Epithelial cell of esophagus (primary cell): ENCODE data around the gene OR10H4.
"Not testable (repeated sequence)": the region's sequence is repeated elsewhere in the genome, so short reads cannot be mapped to it uniquely, and the experiment has no call there.

Experiments used
- DNase-seq: peaks from one replicate; pipeline ENCODE4 v3.0.0; 2010; ENCODE audit warnings: low read depth
- H3K4me3 ChIP-seq: 2 replicates; pipeline ENCODE4 v1.5.1; 2011; ENCODE audit warnings: mild to moderate bottlenecking, low read length, control low read depth
- CTCF ChIP-seq: IDR thresholded peaks from 2 replicates; pipeline ENCODE4 v1.5.1; 2011; ENCODE audit warnings: low read depth, mild to moderate bottlenecking, low read length, control low read depth, inconsistent platforms; ENCODE audit not compliant: insufficient read depth; ENCODE audit errors: missing control alignments

OR10H4 gene

GRCh38 chr19:15948223-15949058, at the start of gene OR10H4:
OR10H4 (plus strand) TSS chr19:15949008; CDS start chr19:15949008, 0 bp downstream.
- DNase-seq, result no peak
- H3K4me3 ChIP-seq, result no peak within 1 kb of the TSS
- no peak for TF ChIP-seq CTCF

GRCh38 chr19:15899561-15899960, 49.2 kb upstream of the OR10H4 start:
- H3K4me3 ChIP-seq, DNase-seq: not testable (repeated sequence)

GRCh38 chr19:15900032-15900431, 48.8 kb upstream of the OR10H4 start:
- not testable (repeated sequence) for H3K4me3 ChIP-seq

GRCh38 chr19:15900504-15900903, 48.3 kb upstream of the OR10H4 start:
- no peak for TF ChIP-seq CTCF
- H3K4me3 ChIP-seq, result no peak overlapping the region
- no peak for DNase-seq

More at GRCh38 chr19:15900032-15900431, 48.8 kb upstream of the OR10H4 start:
- DNase-seq, result not testable (repeated sequence)

GRCh38 chr19:15902254-15902653, 46.6 kb upstream of the OR10H4 start:
- no peak overlapping the region for H3K4me3 ChIP-seq
- DNase-seq, result no peak
- TF ChIP-seq CTCF, result no peak

- not testable (repeated sequence) for H3K4me3 ChIP-seq, DNase-seq
Observed at GRCh38 chr19:15902898-15903297, 45.9 kb upstream of the OR10H4 start.

- TF ChIP-seq CTCF, result no peak
- DNase-seq, result no peak
- H3K4me3 ChIP-seq, result no peak overlapping the region
Observed at GRCh38 chr19:15905026-15905425, 43.8 kb upstream of the OR10H4 start.

- DNase-seq, result no peak
- H3K4me3 ChIP-seq, result no peak overlapping the region
- peak; percentile 14 for TF ChIP-seq CTCF
Observed at GRCh38 chr19:15911599-15912235, 37.1 kb upstream of the OR10H4 start.
